HG02885 (cell line): ENCODE results near the gene EXO1.
A peak's percentile ranks its signal among the peaks of the same experiment; 100 is the strongest.
"Not testable (repeated sequence)": the region's sequence is repeated elsewhere in the genome, so short reads cannot be mapped to it uniquely, and the experiment has no call there.

Experiments used
- ATAC-seq: cut with Tn5 transposase; IDR thresholded peaks from one replicate; pipeline ENCODE4 v1.9.1; 2021; ENCODE audit warnings: mild to moderate bottlenecking; ENCODE audit not compliant: unreplicated experiment, poor library complexity

Gene EXO1

DNA sequence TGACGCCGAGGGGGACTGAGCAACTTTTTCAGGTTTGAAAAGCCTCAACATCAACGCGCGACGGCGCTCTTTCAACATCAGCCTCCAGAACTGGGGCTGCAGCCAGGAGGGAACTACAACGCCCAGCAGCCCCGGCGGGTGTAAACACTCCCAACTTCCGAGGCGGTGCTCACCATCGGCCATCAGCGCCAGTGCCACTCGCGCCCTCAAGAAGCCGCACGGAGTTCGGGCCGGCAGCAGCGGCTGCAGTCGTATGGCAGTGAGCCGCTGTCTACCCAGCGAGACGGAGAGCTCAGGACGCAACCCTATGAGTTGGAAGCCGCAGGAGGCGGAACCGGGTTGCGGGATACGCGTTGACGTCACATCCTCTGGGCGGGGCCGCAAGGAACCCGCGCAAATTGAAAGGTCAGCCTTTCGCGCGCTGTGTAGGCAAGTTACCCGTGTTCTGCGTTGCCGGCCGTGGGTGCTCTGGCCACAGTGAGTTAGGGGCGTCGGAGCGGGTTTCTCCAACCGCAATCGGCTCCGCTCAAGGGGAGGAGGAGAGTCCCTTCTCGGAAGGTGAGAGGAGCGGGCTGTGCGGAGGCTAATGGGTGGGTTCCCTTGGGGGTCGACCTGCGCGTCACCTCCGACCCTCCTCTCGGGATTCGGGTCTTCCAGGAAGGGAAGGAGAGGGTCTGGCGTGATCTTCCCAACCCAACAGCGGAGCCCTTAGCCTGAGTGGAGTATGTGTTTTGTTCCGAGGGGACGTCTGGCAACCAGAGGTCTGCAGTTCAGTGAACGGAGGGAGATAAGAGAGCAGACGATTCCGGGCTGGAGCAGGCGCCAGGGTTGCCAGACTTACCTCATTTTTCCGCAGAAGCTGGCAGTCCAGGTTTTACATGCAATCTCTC, at the start of gene EXO1:
Gene EXO1 (plus strand): TSS at position 409 of the 890 bp plus-strand sequence. CDS start 2,222 bp downstream, outside the sequence.
- peak; percentile 95 for ATAC-seq

DNA sequence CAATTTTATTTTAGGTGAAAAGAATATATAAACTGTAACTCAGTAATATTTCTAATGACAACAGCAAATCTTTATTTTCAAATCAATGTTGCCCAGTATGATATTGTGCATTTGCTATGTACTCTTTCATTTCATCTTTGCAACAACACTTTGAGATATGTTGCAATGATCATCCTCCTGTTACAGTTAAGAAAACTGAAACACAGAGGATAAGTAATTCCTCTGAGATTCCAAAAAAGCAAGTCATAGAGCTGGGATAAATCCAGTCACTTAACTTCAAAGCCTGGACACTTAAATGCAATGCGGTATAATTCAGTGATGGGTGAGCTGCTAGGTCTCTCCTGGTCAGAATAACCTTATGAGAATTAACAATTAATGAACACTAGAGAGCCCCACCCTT, 48.6 kb upstream of the EXO1 start:
- ATAC-seq, result no peak

DNA sequence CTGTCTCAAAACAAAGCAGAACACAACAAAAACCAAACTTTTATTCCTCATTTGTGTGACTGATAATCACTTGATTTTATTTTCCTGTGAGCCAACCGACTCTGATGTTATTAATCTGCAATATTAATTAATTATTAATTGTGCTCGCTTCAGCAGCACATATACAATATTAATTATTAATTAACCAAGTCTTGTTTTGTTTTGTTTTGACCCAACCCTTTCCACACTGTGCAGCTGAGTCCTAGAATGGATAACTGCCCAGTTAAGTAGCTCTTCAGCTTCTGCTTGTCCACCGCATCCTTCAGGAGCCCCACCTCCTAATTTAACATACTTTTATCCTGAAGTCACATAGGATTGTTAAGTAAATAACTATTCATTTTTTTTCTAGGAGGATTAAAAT, 47.4 kb upstream of the EXO1 start:
- ATAC-seq, result no peak

DNA sequence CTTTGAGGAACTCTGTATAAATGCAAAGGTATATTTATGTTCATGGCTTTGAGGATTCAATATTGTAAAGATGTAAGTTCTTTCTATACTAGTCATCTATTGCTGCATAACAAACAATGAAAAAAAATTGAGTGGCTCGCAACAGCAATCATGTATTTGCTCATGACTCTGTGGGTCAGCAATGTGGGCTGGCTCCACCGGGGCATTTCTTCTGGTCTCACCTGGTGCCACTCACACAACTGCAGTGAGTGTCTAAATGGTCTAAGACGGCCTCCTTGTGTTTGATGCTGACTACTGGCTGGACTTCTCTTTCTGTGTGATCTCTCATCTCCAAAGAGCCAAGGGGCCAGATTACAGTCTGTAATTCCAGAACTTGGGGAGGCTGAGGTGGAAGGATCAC, 45.1 kb upstream of the EXO1 start:
- ATAC-seq, result no peak

DNA sequence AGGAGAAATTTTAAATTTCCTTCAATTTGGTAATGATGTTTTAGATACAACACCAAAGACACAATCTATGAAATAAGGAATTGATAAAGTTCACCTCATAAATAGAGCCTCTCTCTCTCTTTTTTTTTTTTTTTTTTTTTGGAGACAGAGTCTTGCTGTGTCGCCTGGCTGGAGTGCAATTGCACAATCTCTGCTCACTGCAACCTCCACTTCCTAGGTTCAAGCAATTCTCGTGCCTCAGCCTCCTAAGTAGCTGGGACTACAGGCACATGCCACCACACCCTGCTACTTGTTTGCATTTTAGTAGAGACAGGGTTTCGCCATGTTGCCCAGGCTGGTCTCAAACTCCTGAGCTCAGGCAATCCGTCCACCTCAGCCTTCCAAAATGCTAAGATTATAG, 43.3 kb upstream of the EXO1 start:
- ATAC-seq, result not testable (repeated sequence)

DNA sequence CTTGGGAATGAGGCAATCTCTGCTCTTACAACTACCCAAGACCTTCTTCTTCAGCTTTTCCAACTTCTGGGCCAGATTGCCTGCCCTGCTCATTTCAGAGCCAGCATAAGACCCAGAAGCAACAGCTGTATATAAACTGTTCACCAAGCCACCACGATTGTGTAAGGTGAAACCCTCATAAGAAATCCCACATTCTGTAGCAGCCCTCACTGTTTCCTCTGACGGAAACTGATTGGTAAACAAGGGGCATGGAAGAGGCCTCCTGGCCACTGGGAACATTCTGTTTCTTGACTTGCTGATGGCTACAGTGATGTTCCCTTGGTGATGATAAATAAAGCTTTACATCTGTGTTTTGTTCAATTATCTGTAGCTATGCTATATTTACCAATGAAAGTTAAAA, 39.7 kb upstream of the EXO1 start:
- no peak for ATAC-seq

DNA sequence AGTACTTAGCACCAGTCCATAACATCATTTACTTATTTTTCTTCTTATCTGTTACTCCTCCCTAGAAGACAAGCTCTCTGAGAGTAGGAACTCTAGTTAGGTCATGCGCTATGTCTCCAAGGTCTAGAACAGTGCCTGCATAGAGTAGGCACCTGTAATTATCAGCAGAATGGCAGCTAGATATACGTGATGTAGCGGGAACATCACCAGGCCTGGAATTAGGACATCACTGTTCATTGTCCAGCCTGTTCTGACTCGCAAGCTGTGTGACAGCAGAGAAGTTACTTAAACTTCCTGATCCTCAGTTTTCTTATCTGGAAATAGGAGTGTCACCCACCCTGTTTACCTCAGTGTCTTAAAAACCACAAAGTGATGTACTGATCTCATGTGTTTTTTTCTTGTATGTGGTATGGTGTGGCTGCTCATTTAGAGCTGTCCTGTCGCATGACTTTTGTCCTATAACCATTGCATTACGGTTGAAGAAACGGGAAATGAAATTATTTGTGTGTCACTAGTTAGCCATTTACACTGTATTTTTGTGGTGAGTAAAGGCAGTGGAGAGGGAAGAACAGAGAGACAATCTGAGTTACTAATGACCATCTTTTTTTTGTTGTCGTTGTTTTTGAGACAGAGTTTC, 37.1 kb upstream of the EXO1 start:
- ATAC-seq, result no peak

DNA sequence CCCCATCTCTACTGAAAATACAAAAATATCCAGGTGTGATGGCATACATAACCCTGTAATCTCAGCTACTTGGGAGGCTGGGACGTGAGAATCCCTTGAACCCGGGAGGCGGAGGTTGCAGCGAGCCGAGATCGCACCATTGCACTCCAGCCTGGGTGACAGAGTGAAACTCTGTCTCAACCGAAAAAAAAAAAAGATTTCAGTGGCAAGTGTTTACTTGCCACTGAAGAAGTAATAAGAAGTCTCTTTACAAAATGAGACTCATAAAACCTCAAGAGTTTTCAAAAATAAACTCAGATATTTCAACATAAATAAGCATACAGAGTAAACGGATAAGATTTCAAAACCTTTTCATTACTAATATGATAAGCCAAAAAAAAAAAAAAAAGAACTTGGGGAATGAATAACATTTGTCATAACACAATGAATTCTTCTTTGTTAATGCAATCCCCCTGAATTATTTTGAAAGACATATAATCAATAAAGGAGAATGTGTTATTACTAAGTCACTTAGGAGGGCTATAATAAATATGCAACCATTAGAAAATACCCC, 34.2 kb upstream of the EXO1 start:
- ATAC-seq, result no peak

DNA sequence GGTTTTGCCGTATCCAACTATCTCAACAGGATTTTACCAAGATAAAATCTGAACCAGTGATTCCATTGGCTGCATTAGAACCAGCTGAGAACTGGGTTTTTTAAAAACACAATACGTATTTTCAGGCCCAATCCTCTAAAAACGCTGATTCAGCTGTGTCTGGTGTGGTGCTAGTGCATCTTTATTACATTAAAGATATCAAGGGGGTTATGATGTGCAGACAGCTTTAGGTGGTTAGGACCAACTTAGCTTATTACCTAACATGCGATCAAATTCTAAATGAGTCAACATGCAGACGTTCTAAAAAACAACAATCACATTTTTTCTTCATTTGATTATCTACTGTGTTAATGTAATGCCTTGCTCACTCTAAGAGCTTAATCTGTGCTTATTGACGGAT, 32.0 kb upstream of the EXO1 start:
- ATAC-seq, result no peak

DNA sequence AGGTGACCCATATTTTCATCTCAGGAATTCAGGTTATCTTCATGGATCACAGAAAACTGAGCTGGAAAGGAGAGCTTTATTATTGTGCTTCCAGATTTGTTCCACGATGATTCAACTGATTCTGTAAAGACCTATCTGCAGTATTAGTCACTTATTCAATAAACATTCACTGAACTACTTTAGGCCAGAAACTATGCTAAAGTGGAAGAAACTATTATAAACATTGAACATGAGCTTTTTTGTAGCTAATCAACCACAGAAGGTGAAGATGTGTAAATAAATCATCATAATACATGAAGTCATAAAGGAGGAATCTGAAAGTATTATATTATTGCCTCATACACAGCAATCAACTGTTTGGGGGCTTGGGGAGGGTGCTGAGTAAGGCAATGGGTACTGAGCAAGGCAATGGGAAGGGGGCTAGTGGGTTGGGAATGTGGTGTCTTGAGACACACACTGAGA, 30.6 kb upstream of the EXO1 start:
- no peak for ATAC-seq

DNA sequence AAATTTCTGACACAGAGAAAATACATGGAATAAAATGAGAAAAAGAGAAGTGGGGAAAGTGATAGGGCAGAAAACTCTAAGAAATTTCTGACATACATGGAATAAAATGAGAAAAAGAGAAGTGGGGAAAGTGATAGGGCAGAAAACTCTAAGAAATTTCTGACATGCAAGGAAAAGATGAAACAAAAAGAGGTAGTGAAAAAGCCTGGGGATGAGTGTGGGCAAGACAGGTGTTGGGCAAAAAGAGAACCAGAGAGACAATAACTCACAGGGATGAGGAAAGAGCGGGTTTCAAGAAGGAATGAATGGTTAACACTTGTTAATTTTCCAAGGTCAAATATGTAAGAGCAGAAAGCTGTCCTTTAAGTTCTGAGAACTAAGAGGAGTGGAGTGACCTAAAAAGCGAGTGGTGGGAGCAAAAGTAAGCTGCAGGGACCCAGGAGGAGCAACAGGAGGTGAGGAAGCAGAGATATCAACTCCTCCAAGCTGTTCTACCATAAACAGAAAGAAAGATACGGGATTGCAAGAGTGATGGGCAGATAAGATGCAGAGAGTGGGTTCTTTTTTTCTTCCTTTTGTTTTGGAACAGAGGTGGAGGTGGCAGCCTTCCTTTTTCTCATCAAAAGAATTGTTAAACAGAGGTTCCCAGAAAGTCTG, 29.9 kb upstream of the EXO1 start:
- ATAC-seq, result peak; percentile 36

DNA sequence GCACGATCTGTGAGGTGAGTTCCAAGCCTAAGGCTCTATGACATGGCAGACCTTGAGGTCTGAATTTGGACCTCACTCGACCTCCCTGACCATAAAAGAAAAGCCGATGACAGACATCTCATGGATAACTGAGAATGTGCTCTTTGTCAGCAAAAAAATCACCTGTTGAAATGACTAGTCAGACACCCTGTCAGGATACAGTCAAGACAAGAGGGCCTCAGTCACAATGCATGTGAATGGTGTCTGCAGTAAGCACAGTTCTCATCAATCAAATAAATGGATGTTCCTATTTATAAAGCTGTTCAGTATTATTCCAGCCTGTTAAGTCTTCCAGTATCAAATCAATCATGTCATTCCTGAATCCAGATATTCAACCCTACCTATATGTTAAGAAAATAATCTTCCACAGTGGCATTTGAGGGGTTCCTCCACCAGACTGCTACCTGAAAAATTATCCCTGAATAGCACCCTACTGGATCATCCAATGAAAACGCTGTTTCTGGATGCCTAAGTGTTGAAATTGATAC, 28.6 kb upstream of the EXO1 start:
- ATAC-seq, result no peak

DNA sequence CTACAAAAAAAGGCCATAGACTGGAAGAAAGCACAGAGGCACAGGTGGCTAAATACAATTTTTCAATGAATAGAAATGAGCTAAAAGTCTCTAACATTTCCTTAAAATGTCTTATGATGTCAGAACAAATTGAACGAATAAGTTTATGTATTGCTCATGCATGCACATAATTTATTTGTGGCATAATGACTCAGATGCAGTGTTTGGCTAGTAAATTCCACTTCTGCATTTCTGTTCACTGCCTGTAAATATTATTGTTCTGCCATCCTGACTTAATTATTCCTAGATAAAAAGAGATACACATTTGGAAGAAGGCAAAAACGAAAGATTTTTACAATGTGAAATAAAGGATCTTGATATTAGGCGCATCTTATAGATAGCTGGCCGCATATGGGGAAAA, 26.6 kb upstream of the EXO1 start:
- ATAC-seq, result no peak

DNA sequence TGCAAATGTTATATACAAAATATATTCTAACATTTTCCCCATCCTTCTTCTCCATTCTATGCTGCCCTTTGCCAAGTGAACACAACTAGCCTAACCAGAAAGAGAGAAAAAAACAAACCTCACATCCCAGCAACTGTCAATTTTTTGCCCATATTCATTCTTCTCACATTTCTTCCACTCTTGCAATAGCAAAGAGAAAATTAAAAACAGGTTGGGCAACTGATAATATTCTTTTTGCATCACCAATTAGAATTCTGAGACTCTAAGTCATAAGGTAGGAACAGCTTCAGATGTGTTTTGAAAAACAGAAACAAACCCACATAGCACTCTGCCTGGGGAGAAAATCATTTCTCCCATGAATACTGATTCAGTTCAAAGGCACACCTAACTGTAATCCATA, 25.2 kb upstream of the EXO1 start:
- no peak for ATAC-seq

DNA sequence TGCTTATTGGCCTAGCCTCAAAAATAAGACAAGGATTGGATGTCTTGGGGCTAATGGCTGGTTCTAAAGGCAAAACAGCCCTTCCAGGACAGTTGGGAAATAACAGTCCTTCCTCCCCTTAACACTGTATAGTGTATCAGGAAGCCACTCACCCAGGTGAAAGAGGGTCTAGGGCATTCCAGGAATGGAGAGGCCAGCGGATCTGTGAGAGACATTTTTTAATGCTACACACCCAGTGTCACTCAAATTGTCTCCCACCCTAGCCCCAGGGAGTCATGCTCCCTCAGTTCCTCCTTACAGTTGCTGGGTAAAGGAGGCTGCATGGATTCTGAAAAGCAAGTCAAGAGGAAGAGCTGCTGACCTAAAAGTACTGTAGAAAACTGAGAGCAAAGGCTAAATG, 24.1 kb upstream of the EXO1 start:
- no peak for ATAC-seq

DNA sequence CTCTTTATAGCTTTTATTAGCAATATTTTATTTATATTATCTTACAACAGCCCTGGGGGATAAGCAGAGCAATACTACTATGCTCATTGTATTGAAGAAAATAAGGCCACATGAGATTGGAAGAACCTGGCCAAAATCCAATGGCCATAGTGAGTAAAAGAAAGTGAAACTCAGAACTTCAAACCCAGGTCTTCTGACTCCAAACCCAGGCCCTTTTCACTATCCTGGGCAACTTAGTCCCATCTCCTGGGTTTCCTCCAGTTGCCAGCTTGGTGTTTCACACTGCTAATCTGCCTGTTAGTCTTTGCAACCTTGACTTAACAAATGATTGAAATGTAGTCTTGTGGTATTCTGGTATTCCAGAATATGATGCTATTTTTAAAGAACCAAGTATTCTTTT, 22.4 kb upstream of the EXO1 start:
- no peak for ATAC-seq

DNA sequence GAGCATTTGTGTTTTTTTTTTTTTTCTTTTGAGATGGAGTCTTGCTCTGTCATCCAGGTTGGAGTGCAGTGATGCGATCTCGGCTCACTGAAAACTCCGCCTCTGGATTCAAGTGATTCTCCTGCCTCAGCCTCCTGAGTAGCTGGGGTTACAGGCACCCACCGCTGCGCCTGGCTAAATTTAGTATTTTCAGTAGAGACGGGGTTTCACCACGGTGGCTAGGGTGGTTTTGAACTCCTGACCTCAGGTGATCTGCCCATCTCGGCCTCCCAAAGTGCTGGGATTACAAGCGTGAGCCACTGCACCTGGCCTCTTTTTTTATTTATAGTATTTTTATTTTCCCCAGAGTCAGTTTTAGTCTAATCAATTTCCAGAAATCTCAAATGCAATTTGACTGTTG, 21.4 kb upstream of the EXO1 start:
- not testable (repeated sequence) for ATAC-seq

DNA sequence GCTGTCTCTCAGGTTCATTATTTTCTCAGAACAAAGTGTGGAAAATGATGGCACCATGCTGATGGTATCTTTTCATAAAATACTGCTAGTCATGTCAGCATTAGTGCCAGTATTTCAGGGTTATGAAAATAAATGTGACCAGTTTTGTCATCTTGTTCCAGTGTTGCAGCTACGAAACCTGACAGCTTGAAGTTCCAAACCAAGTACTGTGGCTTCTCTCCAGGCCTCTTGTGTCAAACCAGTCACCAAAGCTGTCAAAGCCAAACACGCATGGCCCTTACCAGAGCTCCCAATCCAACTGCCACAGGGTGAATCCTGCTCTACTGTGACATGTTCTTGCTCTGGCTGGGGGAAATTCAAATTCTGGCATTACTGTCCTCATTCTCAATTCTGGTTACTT, 20.7 kb upstream of the EXO1 start:
- ATAC-seq, result no peak

DNA sequence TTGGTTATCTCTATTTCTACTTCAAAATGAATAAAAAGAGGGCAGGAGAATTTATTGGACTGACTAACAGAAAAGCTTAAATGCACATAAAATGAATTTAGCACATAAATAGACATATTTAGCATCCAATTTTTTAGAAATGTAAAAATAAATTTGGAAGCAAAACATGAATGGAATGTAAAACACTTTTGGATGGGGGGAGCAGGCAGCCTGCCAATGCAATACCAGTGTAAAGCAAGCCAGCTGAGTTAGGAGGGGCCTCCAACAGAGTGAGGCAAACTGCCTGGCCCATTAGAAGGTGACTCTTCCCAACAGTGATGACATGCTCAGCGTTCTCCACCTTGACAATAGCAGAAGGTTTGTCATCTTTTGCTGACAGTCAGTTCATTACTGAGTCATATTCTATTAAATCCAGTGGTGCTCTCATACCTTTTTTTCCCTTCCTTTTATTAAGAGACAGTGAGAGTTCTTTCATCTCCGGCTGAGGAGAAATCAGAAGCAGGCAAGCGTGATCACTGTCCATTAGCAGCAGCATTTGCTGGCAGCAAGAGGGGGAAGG, 19.5 kb upstream of the EXO1 start:
- ATAC-seq, result no peak

DNA sequence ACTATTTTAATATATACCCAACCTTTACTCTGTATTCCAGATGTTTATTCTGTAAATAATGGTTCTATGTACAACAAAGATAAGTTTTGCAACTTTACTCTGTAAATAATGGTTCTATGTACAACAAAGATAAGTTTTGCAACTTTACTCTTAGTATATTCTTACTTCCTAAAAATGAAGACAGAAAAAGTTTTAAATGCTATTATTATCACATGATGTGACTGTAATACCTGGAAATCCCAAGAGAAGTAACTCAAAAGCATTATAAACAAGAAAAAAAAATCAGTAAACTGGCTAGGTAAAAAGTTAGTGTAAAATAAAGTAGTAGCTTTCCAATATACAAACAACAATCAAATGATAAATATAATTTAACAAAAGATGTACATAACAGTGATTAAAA, 18.5 kb upstream of the EXO1 start:
- no peak for ATAC-seq
